HG02798 (cell line): ENCODE results near the gene STX8.
"Not testable (repeated sequence)": the region's sequence is repeated elsewhere in the genome, so short reads cannot be mapped to it uniquely, and the experiment has no call there.

ENCODE experiments used
- ATAC-seq: cut with Tn5 transposase; IDR thresholded peaks from one replicate; pipeline ENCODE4 v1.9.1; 2021; ENCODE audit warnings: mild to moderate bottlenecking; ENCODE audit not compliant: unreplicated experiment, poor library complexity

Gene STX8

DNA sequence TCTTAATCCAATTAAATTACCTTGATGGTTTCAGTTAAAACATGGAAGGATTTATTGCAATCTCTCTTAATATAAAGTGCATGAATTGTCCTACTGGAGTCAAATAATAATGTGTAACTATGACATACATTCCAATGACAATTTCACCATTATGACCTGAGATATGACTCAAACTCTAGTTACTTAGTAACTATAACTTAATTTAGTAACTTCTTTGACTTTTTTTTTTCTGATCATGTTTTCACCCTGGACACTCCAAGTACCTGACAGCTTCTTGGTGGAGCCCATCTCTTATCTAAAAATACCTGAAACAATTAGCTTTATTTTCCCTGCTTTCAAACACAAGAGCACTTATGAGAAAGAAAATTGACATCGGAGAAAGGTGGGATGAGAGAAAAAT, 123.7 kb downstream of the STX8 start:
- no peak for ATAC-seq

DNA sequence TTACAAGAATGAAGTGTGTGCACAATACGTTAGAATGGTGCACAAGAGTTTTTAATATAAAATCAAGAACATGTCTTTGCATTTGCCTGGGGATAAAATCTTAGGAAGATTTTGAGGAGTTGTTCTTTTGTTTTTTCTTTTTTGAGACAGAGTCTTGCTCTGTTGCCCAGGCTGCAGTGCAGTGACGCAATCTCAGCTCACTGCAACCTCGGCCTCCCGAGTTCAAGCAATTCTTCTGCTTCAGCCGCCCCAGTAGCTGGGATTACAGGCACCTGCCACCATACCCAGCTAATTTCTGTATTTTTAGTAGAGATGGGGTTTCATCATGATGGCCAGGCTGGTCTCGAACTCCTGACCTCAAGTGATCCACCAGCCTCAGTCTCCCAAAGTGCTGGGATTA, 128.3 kb downstream of the STX8 start:
- not testable (repeated sequence) for ATAC-seq

DNA sequence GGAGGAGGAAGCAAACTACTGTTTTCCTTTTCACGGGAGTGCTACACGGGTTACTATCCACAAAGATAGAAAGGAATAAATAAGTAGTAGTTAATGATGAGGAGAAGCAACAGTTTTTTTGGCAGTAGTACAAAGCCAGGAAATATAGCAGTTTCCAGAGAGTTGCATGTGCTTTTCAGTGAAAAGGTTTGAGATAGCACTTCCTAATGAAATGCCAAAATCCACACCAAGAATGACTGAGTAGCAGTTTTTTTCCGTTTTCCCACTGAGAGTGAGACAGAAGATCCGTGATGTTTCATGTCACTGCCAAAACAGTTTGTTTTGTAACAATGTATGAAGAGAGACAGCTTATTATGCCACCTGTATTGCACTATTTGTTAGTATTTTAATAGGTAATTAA, 129.1 kb downstream of the STX8 start:
- no peak for ATAC-seq

DNA sequence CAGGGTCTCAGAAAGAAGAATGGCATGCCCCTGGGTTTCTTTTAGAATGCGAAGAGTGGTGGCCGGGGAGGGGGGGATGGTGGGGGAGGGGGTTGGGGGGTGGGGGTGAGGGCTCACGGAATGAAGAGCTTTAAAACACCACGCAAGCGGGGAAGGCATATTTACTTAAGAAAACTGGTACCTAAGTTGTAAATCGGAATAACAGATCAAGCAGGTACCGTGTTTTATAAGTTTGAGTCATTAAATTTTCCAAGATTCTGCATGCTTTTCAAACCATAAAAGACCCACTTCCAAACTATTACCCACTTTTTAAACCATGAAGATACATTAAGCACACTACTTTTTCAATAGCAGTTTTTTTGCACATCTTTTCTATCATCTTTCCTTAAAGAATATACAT, 130.2 kb downstream of the STX8 start:
- no peak for ATAC-seq

DNA sequence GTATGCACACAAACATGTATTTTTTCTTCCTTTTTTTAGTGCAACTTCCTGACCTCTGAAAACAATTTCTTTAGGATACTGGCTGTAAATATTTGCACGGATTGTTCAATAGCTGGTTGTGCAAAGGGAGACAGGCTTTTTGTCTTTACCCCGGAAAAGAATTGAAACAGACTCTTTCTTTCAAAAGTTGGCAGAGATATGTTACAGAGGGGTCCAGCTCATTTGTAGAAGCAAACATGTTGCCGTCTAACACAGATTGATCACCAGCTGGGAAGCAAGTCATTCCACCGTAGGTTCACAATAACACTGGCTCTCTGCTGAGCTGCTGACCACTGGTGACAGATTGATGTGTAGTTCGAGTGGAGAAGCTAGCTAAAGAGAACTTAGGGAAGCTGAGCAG, 130.9 kb downstream of the STX8 start:
- ATAC-seq, result no peak

DNA sequence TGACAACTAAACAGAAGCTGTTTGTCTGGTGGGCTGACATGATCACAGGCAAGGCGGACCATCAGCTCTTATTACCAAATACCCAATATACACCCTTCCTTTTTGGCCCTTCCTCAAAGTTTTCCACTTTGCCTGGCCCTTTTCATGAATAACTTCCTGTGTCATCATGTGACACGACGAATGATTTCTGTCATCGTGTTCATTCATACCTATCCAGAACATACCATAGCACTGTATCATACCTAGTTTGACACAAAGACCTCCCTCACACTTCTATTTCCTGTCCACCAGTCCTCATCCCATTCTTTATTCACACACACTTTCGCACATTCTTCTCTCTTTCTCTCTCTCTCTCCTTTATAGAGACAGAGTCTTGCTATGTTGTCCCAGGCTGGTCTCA, 131.8 kb downstream of the STX8 start:
- no peak for ATAC-seq

DNA sequence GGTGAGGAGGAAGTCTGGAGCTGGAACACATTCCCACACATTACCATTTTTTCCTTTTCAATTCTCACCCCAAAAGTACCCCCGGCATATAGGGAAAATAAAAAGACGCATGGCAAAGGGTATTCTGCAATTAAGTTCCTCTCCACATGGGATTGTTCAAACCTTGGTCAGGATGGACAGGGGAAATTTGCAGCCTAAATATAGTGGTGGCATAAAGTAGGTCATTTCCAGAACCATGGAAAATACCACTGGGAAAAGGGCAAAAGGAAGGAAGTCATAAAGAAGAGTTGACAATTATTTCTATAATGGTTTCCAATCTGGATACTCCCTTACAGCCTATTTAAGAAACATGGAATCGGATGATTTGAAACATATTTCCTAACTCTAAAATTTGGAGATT, 135.8 kb downstream of the STX8 start:
- ATAC-seq, result no peak

DNA sequence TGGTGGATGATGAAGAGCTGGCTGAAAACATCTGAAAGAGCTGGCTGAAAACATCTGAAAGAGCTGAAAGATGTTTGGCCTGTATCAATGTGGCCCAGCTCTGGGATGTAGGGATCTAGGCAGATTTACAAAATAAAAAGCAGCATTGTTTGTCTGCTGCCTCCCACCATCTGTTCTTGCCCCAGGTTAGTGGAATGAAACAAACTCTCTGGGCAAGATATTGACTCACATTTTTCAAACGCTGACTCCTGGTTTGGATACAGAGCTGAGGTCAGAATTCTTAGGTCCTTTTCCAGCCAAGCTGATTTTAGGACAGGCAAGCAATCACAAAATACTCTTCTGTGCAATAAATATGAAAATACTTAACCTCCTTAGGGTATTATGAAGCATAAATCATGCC, 139.0 kb downstream of the STX8 start:
- no peak for ATAC-seq

DNA sequence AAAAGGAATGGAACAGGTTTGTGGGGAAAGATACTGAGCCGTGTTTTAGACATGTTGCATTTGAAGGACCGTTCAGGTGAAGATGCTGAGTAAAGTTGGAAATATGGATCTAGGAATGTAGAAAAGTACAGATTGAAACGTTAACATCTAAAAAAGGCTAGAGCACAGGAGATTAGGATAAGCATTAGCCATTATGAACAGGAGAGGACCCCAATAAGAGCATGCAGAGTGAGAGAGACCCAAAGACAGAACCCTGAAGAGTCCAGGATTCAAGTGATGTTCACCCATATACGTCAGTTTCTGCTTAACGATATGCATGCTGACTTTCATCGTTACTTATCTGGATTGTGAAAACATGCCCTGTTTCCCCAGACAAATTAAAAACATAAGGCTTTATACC, 140.5 kb downstream of the STX8 start:
- no peak for ATAC-seq

DNA sequence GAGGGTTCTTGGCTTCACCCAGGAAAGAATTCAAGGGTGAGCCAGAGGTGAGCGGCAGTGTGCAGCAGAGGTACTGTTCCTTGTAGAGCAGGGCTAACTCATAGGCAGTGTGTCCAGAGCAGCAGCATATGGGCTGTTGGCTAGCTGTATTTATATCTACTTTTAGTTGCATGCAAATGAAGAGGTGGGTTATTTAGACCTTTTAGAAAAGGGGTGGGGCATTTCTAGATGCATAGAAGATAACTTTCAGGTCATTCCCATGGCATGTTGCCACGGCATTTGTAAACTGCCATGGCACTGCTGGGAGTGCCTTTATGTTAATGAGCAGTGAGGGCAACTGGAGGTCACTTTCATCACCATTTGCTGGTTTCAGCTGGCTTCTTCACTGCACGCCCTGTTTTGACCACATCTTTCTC, 141.0 kb downstream of the STX8 start:
- ATAC-seq, result no peak

DNA sequence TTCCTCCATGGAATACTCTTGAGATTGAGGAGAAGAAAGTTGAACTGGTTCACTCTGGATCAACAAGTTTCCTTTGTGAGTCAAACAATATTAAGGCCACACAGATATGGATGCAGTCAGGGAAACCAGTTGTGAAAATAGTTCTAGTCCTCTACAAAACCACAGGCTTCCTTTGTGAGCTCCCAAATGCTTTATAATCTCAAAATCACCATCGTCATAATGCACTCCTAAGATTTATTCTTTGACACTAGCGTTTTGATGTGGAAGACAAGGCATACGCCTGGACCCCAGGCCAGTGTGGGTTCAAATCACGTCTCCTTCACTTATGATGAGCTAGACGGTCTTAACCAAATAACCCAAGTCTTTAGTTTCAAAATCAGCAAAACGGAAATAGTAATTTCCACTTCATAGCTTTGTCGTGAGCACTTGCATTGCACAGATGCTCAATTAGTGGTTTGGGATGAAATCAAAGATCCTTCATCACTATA, 142.6 kb downstream of the STX8 start:
- ATAC-seq, result no peak

DNA sequence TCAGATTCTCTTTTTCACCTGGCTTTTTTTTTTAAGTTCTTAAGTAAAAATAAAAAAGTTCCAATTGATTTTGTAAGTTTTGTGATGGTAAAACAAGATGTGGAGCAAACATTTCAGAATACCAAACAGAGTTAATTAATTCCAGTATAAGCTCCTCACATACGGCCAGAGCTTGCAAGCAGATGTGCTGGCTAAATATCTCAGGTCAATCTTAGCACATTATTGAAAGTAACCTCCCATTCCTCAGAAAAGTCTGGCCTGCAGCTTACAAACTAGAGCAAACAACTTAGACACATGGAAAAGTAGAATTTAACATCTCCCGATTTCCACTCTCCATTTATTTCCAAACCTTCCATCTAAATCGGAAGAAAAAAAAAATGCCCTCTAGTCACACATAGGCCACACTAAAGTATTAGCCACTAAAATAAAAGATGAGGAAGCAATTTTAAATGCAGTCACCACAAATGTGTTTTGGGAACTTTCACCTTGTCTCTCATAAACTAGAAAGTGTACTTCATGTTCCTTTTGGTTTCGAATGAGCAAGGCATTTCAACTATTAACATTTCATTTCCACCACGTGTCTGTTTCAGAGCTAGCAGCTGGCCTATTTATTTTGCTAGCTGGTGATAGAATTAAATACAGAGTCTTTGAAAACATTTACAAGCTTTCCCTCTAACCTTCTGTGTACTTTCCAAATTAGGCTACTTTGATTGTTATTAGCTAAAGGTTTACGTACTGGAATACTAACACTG, 143.3 kb downstream of the STX8 start:
- ATAC-seq, result peak; percentile 68

DNA sequence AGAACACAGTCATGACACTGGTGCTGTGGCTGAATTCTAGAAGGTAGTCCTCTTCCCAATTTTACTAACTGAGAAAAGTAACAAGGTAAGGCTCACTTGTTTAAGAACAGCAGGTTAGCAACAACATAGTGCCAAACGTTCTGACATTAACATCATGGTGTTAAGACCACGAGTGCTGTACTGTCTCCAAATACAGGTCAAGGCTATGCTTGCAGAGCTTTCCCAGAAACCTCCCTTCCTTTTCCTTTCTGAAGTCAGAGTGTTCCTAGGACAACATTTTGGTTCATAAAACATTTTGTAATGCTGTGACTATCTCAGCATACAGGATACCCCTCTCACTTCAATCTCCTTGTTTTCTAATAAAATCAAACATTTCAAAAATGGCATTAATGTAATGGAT, 144.0 kb downstream of the STX8 start:
- ATAC-seq, result no peak

DNA sequence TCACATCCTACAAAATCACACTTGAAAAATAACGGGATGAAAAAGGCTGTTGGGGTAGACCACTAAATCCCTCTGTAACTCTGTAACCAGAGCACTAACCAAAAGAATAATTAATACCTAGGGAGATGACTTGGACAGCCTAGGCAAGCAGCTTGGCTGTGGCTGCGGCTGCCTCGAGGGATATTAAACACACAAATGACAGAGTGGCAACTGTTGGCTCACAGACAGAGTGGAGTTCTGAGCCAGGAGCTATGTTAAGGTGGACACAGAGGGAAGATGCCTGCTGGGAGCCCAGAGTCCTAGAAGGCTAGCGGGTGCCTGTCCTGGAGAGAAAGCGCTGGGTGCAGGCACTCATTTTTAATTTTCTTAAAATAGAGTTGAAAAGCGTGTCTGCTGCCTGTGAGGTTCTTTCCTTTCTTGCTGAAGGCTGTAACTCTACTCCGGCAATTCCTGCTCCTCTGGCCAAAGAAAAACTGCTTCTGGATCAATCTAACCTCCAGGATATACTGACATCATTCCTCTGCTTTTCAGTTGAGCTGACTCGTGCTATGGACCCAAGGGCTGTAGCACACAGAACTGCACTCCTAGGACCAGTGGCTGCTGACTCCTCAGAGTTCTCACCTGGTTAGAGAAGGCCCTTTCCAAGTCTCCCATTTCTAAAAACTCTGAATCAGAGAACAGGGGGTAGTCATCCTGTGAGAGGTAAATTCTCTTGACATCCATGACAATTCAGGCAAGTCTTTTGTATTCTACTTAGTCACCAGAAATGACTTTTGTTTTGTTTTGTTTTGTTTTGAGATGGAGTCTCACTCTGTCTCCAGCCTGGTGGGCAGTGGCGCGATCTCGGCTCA, 147.9 kb downstream of the STX8 start:
- ATAC-seq, result no peak

DNA sequence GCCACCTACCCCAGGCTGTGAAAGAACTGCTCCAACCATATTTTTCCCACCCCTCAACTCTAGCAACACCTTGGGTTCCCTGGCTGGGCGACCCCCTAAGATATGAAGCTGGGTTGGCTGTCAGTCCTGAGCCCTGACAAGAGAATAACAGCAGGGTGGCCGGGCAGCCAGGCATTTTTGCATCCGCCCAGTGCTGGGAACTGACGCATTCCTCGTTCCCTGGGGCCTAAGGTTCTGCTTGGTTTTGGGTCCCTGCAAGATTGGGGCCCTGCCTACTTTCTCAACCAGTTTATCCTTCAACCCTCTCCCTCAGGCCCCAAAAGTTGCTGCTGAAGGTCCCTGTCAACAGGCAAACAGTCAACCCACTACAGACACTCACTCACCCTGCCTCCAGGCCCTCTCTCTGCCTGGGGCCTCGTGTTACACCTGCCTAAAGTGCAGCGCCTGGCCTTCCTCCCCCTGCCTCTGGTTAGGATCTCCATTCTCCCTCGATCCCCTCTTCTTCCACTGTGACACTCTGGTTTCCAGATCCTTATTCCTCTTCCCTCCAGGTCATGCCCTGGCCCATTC, 151.5 kb downstream of the STX8 start:
- no peak for ATAC-seq

DNA sequence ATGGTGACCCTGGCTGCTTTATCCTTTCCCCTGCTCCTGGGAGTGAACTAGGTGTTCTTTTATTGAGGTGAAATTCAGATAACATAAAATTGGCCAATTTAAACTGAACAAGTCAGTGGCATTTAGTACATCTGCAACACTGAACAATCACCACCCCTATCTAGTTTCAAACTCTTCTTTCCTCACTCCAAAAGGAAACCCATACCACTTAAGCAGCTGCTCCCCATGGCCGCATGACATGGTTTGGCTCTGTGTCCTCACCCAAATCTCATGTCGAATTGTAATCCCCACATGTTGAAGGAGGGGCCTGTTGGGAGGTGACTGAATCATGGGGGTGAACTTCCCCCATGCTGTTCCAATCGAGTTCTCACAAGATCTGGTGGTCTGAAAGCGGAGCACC, 154.1 kb downstream of the STX8 start:
- ATAC-seq, result no peak

DNA sequence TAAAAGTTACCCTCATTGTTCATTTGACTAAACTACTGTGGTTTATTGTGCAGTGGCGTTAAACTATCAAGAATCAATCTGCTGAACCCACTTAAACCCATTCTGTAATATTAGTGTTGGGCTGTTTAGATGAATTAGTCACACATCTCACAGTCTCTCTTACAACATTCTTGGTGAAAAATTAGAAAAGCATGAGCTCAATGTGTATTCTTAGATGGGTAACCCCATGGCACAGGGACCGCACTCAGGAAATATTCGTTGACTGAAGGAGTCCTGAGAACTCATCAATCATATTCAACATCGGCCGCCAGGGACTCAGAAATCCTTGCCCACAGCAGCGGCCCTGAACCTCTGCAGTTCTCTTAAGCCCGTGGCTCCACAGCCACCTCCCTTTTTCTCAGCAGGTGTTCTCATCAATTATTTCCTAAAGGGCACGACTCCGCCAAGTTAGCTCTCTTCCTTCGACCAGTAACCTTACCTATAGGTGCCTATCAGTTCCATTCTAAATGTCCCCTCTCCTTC, 155.6 kb downstream of the STX8 start:
- ATAC-seq, result no peak

DNA sequence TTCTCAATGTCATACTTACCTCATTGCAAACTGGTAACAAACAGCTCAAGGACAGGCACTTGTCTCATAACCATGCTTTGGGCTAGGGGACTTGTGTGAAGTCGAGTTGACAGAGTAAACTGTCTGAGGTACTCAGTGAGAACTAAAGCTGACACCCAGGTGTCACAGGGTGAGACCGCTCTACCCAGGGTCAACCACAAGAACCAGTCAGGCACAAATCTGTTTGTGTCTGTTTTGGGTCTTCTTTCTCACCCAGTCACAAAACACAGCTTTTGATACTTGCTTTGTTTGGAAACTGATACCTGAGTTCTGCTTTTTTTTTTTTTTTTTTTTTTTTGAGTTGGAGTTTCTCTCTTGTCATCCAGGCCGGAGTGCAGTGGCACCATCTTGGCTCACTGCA, 161.1 kb downstream of the STX8 start:
- peak; percentile 98 for ATAC-seq

DNA sequence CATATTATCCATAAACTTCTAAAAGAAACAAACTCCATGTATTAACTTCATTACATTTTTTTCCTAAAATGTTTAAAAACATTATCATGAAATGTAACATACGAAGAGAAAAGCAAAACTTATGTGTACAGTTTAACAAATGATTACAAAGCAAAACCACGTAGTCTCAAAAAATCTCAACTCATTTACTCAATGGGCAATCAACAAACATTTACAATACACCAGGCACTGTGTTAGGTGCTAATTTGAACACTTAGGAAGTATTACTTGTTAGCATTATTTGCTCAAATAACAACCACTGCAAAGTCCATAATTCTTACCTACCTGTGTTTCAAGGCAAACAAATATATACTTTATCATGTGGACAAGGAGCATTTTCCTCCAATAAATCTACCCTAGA, 164.9 kb downstream of the STX8 start:
- ATAC-seq, result no peak

DNA sequence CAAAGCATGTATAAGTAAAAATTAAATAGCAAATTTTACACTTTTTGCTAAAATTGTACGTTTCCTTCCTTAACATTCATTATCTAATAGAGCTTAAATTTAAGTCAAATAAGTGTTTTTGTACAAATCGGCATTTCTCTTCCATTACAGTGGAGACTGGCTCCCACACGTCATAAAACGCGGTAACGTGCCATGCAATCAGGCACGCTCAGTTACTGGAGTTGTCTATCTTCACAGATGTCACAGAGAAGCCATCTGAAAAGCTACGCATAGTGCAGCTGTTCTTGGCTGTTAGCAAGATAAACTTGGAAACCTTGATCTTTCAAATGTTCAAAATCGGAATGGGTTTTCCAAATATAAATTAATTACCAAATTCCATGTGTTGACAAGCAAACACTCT, 165.3 kb downstream of the STX8 start:
- ATAC-seq, result no peak

DNA sequence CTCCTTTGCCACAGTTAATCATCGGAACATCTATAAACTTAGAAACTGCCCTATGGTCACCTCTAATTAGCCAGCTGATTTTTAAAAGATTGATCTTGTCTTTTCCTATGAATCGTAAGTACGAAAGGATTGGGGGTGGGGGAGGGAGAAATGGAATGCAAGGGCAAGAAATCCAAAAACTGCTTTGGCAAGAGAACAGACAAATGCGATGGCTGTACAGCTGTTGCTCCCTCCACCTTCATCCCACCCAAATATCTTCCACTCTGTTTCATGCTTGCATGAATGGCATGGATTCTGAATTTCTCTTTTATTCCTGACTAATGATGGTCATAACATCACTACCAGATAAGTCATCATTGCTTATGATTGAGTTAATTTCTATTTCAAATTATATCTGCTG, 165.7 kb downstream of the STX8 start:
- ATAC-seq, result no peak
